ENCODE results near the gene SLC22A31. TPM values are rescaled to one million over a fixed set of nuclear protein-coding genes. Genes with fewer than 3 reads are reported as not detected.

The SLC22A31 gene
- total and polyA plus RNA-seq, 9 of the 15 experiments (the other 6 are each of a cell fraction or from before 2014, with no cell fraction given): 0.29 to 2.2 (median 0.47) TPM; not detected in 3

- no peak for TF ChIP-seq DLX4 (CRISPR knock-in tag; IDR thresholded peaks at IDR 0.05)
- no peak for TF ChIP-seq U2AF1 (optimal IDR thresholded peaks at IDR 0.05; ENCODE audit: low read depth, low read length)
- no peak for TF ChIP-seq ZNF785 (CRISPR knock-in tag; IDR thresholded peaks at IDR 0.05)
- no peak for TF ChIP-seq ZNF589 (CRISPR knock-in tag; IDR thresholded peaks at IDR 0.05; ENCODE audit: low read depth)
Measured at GRCh38 chr16:89197033-89197632, 3.2 kb downstream of the SLC22A31 start (continued).

GRCh38 chr16:89195521-89196171 lies 4.7 kb downstream of the SLC22A31 start:
- TF ChIP-seq USF1 (CRISPR knock-in tag; IDR thresholded peaks at IDR 0.05): no peak
- no peak for TF ChIP-seq EP400 (IDR thresholded peaks at IDR 0.05)
- no peak for TF ChIP-seq HNRNPUL1 (IDR thresholded peaks at IDR 0.05; ENCODE audit: low read length)
- TF ChIP-seq PCBP1 (IDR thresholded peaks at IDR 0.05; ENCODE audit: low read depth, low read length, poor library complexity, severe bottlenecking): peak; percentile 8
- no peak for TF ChIP-seq JUN (IDR thresholded peaks at IDR 0.05; ENCODE audit: borderline replicate concordance, low read depth, low read length)
- no peak for TF ChIP-seq JUN (CRISPR knock-in tag; IDR thresholded peaks at IDR 0.05; ENCODE audit: borderline replicate concordance)
- TF ChIP-seq ZBTB1 (CRISPR knock-in tag; IDR thresholded peaks at IDR 0.05; ENCODE audit: borderline replicate concordance, low read depth): no peak
- TF ChIP-seq, protein P1, sequence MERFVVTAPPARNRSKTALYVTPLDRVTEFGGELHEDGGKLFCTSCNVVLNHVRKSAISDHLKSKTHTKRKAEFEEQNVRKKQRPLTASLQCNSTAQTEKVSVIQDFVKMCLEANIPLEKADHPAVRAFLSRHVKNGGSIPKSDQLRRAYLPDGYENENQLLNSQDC (CRISPR knock-in tag; IDR thresholded peaks at IDR 0.05): no peak
- Histone ChIP-seq H4K20me1 (replicated peaks; ENCODE audit: control insufficient read depth, insufficient read depth, low read length) (no peaks in the 10 kb centered on the region), H3K27ac (ENCODE audit: extremely low read depth, low read depth, low read length) (no peak overlapping the region), H3K9me3 (replicated peaks; ENCODE audit: control insufficient read depth, insufficient read depth, low read depth, low read length) (no peaks in the 10 kb centered on the region), H3K4me2 (ENCODE audit: insufficient read depth, low read length) (no peak overlapping the region), H3K9me1 (ENCODE audit: control insufficient read depth, insufficient read depth, low read length) (no peaks in the 10 kb centered on the region), H2AFZ (ENCODE audit: low read depth, low read length) (no peak overlapping the region), H3K9ac (ENCODE audit: insufficient read depth in 1 of 2, low read depth in 2 of 2, low read length in 2 of 2) (peak overlapping the region in 1 of 2 experiments; percentile 52; a peak in 1 of 4 replicates), H3K27me3 (ENCODE audit: control insufficient read depth in 2 of 2, insufficient read depth in 2 of 2, low read length in 2 of 2) (peaks cover 0 to 8% of the 10 kb centered on the region in 2 experiments; a peak in 2 of 5 replicates), H3K36me3 (ENCODE audit: control insufficient read depth, insufficient read depth, low read length) (no peaks in the 10 kb centered on the region), H3K4me1 (replicated peaks in 1 of 2; ENCODE audit: control insufficient read depth in 2 of 2, insufficient read depth in 2 of 2, low read length in 2 of 2) (peaks cover 0 to 76% of the 10 kb centered on the region in 2 experiments; a peak in 4 of 5 replicates), H3K4me3 (no peak overlapping the region), H3K79me2 (ENCODE audit: control insufficient read depth, insufficient read depth, low read length) (no peaks in the 10 kb centered on the region)
- FAIRE-seq (no peak), ATAC-seq (no peak), DNase-seq (ENCODE audit: extremely low read depth in 1 of 4, low spot score in 3 of 4) (no peak)
- WGBS (ENCODE audit: insufficient coverage, low coverage, missing lambda C conversion rate): 38% methylated on average over 10 of the region's 21 CpGs
- no TSS peak for BruUV-seq (replicated peaks)
- intact Hi-C loops (cut with micrococcal nuclease) (no loop called here), in situ Hi-C loops (cut with MboI) (no loop called here)
- CTCF ChIA-PET (ENCODE audit: low intra/inter-chr PET ratio): no interaction called here
- POLR2A ChIA-PET: no interaction called here
